NCI-H526 treated with DMSO at 0.1 percent for 48 hours (cell line): ENCODE measurements around the gene USP47.

Experiments
- DNase-seq: peaks from one replicate; lab custom pipeline; 2025; lab: John Stamatoyannopoulos, UW

USP47 gene

DNA sequence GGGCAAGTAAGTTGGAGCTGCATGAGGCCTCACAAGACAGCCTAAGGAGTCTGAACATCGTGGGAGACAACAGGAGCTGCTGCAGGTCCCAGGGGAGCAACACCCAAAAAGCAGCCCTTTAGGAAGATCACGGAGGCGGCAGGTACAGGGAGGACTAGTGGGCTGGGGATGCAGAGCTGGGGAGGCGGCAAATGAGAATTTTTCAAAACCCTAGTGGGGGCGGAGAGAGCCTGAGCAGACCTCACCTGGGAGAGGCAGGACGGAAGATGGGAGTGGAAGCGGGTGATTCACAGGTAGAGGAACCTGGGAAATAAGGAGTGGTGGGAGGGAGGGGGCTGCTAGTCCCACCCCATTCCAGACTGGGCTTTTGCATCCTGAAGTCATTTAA lies 124.6 kb downstream of the USP47 start:
- DNase-seq = no peak

DNA sequence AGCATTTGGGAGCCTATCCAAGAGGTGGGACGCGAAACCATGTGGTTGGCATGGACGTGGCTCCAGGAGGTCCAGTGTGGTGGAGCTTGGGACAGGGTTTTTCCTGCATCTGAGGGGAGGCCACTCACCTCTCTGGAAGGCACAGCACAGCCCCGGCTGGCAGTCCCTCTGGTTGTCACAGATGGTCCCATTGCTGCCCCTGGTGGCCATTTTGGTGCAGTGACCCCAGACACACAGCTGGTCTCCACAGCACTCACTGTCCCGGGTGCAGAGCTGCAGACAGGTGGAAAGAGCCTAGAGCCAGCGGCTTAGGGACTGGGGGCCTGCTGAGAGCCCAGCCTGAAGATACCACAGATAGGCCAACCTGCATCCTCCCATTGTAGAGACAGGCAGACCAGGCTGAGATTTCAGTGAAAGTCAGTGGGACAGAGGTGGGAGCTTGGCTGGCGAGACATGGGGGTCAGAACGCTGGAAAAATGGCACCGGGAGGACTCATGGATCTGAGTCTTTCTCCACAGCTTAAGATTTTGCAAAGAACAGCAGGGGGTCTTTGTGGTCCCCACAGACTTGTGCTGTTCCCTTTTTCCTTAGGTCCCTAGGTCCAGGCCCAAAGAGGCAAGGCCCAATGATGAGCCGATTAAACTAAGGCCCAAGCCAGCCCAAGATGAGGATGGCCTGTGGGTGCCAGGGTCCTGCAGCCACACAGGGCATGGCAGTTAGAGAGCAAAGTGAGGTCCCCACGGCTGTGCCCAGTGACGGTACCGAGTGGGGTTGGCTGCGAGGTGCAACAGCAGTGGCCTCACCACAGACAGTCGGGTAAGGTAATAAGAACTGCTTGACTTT lies 125.3 kb downstream of the USP47 start:
- peak; percentile 28 for DNase-seq

DNA sequence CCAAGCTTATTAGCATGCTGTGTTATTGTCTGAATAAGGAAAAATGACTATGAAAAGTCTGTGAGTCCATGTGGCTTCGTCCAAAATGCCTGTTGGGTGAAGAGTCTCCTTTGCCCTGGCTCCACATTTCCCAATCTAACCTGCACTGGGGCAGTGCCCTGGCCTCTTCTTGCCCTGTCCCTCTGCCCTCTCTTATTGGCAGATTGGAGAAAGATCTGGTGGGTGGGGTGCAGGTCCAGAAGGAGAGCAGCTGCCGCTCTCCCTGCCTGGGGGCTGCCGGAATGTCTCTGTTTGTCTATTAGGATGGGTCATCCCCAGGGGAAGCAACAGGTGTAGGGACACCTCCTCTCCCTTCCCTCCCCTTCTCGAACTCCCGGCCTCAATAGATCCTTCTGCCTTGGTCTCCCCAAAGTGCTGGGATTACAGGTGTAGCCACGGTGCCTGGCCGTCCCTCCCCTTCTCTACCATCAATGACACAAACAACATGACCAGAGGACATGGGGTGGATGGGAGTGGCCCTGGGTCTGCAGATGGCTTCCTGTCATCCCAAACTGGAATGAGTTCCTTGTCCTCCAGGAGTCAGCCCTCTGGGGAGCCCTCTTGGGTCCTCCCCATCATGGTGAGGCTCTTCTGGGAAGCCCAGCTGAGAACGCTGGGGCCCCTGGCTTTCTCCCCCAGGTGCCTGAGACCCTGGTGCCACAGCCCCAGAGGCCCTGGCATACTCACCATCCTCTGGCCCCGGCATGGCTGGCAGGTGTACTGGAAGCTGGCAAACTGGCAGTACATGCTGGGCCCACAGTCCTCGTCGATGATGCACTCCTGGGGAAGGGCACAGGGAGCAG lies 126.1 kb downstream of the USP47 start:
- no peak for DNase-seq

DNA sequence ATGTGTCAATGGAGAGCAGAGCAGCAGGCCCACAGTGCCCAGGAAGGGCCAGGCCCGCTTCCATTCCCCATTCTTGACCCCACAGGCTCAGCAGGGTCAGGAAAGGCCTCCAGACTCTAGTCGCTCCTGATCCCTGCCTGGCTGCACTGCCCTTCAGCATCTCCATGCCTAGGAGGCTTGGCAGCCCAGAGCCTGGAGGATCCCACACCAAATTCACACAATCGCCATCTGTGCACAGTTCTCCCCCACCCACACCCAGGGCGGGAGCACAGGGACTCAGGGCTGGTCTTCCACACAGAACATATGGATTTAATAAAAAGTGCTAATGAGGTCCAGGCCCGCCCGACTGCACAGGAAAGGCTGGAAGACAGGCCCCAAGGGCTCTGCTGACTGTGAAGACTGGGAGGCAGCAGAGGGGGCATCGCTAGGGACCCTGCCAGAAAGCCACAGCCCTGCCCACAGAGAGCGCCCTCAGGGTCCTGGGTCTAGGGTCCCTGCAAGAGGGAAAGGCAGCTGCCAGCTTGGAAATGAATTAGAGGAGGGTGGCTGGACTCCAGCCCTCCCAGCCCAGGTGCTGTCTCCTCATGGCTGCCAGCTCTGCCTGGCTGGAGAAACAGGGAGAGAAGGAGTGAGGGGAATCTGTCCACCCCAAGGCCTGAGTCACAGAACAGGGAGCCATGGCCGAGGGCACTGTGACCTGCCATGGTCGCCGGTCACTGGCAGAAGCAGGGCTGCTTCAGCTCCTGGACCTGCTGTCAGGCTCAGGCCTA lies 126.9 kb downstream of the USP47 start:
- no peak for DNase-seq

DNA sequence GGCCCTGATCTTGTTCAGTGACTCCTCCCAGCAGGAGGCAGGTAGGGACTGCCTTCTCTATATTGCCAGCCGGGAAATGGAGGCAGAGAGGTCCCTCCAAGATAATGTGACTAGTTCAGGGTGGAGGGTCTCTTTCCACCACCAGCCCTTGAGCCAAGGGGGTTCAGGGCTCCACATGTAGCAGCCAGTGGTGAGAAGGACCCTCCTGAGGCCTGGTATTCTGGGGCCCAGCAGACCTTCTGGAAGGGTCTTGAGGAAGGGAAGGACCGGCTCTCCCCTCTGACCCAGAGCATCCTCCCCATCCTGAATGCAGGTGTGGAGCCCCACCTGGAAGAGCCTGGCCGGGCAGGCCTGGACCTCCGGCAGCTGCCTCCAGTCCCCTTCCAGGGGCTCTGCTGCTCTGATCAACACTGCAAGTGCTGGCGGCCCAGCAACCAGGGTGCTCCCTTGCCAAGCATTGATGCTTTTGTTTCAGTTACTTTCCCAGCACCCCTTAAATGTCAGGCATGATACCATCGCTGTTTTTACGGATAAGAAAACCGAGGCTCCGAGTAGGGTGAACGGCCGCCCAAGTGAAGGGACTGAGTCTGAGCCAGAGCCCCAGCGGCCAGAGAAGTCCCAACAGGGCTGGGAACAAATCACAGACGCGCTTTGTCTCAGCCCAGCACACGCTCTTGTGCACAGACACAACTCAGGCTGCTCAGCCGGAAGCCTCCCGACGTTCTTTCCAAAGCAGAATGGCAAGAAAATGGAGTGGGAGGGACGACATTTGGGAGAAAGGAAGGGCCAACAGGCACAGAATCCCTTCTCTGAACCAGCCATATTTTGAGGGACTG lies 127.8 kb downstream of the USP47 start:
- no peak for DNase-seq

DNA sequence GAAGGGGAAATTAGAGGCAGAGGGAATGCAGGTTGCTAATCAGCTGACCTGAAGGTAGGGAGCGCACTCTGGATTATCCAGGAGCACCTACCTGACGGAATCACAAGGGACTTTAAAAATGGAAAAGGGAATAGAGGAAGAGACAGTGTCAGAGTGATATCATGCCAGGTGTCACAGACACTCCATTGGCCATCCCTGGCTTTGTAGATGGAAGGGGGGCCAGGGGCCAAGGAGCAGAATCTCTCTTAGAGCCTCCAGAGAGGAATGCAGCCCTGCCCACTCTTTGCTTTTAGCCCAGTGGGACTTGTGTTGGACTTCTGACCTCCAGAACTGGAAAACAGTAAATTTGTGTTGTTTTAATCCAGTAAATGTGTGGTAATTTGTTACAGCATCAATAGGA lies 128.8 kb downstream of the USP47 start:
- DNase-seq = no peak

DNA sequence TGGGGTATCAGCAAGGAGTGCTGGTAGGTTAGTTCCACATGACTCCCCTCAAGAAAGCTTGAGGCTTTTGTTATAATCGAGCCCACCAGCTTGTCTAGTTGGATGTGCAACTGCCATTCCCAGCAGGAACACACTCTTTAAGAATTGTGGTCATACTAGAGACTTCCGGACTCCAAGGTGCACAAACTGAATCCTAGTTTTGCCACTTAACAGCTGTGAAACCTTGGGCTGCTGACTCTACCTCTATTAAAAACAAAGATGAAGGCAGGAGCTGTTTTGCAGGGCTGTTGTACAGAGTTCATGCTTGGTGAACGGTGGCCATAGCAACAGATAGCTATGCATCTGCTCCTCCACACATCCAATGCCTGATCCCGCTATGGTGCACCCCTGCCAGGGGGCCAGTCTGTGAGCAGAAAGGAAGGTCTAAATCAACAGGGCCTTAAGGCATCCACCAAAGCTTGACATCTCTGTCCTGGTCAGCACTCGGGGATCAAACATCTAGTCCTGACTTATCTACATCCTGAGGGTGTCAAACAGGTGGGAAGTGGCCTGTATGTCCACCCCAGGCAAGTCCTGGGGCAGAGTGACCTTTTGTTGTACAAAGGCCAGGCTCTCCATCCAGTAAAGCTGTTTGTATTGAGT lies 130.3 kb downstream of the USP47 start:
- DNase-seq = no peak

DNA sequence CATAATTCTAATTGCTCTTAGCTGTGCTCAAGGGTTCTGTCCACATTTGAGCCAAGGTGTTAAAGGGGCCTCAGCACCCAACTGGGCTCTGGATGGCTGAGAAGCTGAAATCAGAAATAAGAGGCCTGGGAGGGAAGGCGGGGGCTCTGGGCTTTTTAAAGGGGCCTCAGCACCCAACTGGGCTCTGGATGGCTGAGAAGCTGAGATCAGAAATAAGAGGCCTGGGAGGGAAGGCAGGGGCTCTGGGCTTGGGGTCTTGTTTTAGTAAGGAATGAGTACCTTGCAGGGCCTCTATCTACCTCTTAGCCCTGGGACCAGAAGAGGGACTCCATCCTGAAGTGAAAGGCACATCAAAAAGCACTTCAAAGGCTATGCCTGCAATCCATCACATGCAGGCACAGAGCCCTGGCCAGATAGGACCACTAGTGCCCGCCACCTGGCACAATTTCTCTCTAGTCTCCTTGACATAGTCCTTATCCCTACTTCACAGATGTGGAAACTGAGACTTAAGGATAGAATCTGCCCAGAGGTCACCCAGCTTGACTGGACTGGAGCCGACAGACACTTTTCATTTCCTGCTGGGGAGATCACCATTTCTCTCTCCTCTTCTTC lies 131.1 kb downstream of the USP47 start:
- DNase-seq = no peak

DNA sequence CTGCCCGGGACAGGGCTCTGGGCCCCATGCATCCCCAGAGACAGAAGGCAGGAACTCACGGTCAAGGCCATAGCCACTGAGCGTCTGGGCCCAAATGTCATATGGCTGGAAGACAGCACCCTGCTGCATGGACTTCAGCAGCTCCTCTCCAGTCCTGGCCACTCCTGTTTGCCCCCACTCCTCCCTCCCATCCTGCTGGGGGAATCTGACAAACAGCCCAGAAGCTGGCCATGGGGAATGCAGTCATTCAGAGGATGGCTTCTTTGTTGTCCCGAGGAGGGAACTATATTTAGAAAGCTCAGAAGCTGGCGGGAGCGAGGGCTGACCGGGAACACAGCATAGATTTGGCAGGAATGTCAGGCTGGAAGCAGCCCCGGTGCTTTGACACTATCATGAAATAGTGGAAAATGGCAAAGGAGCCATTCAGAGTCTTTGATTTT lies 131.6 kb downstream of the USP47 start:
- DNase-seq = no peak

DNA sequence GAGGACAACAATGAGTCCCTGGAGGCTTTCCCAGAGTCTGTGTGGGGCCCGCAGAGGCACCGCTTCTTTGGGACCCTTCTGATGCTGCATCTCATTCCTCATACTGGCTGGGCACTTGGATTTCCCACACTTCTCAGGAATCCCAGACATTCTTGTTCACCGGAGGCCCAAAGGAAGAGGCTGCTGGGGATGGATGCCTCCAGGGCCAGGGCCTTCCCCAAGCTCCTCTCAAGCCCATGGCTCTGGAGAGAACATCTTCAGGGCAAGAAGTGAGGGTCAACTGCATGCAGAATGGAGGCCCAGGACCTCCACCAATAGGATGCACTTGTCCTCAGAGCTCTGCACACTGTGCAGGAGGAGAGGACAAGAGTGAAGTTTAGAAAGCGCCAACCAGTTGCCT lies 132.1 kb downstream of the USP47 start:
- no peak for DNase-seq

DNA sequence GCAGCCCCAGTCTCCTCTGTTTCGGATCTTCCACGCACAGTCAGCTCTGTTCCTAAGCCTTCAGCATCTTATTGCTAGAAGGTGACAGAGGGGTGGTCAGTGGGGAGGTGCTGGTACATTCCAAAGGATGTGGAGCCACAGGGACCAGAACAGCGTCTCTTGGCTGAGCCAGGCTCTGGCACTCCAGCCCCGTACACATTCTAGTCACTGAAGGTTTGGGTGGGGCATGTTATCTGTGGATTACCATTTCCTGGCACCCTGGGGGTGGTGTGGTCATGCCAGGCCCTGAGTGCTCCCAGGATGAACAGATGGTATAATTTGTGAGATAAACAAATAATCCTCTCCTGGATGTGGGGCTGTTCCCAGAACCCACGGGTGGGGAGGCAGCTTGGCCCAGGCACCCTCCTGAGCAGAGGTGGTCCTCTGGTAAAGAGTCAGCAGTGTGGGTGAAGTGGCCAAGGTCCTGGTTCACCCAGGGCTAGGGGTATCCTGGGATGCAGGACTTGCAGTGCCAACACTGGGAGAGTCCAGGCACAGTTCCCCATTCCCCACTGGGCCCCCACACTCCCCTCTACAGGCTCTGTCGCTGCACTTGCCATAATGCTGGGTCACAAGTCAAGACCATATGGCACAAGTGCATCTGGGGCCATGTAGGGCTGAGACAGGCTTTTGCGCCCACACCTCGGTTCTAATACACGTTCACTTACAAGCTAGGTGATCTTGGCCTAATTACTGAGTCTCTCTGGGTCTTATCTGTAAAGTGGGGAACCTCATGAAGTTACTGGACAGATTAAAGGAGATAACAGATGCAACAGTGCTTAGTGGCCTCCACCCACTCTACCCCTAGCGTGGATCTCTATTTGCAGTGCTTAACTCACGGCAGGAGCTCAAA lies 133.7 kb downstream of the USP47 start:
- DNase-seq = no peak

DNA sequence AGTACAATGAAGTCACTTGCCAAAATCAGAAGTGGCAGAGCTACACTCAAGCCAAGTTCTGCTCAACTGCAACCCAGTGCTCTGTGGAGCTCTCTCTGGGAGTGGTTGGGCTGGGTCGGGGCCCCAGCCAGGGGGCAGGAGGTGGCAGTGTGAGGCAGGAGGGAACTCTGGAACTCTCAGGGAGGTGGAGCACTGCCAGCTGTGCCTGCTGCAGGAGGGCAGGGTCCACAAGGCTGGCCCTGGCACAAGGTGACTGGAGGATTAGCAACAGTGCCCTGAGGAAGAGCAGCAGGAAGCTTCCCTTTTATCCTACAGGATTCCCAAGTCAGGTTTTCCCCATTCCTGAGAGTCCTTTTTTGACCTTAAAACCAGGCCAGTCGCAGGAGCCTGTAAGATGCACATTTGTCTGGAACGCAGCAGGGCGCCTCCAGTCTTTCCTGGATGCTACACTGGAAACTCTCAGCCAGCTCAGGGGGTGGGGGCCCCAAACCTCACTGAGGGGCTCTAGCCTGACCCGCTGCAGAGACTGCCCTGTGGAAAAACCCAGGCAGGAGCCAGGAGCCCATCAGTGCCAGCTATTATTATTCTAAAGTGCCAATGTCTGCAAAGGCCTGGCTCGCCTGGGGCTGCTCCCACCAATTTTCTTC lies 134.8 kb downstream of the USP47 start:
- DNase-seq = no peak

DNA sequence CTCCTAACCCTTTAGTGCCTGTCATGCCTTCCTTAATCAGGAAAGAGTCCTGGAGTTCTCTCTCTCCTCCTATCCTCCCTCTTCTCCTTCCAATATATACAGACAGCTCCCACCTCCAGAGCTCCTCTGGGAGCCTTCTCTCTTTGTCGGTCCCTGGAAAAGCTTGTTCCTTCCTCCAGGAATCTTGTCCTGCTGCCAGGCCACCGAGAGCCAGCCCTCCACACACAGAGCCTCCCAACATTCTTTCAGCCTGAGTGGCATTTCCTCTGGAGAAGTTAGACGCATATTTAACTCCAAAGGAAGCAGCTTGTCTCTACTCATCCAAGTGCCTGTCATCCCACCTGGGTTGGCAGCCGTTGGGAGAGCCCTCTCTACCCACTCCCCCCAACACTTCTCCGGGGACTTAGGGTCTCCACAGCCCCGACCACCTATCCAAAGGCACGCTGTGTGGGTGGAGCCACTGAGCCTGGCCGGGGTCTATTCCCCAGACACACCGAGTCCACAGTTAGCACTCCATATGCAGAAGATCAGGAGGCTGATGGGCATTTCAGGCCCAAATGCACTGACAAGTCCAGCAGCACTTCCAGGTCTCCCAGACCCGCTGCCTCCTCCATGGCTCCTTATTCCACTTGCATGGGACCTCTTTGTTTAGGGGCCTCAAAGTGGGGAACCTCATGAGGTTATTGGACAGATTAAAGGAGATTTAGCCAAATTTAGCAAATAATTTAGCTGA lies 135.6 kb downstream of the USP47 start:
- no peak for DNase-seq

DNA sequence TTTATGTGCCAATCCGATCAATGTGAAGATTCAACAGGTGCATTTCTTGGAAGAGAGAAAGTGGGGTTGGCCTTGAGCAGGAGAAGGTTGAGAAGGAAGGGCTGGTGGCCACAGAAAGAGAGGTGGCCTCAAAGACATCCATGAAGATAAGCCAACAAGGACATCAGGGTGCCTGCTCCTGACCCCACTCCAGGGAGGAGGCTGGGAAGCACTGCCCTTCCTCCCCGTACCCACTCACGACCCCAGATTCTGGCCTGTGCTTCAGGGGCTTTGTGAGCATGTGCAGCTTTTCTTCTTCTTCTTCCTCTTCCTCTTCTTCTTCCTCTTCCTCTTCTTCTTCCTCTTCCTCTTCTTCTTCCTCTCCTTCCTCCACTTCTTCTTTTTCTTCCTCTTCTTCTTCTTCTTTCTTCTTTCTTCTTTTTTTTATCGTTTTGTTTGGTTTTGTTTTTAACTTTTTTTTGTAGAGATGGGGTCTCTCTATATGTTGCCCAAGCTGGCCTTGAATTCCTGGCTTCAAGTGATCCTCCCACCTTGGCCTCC lies 136.4 kb downstream of the USP47 start:
- DNase-seq = no peak

DNA sequence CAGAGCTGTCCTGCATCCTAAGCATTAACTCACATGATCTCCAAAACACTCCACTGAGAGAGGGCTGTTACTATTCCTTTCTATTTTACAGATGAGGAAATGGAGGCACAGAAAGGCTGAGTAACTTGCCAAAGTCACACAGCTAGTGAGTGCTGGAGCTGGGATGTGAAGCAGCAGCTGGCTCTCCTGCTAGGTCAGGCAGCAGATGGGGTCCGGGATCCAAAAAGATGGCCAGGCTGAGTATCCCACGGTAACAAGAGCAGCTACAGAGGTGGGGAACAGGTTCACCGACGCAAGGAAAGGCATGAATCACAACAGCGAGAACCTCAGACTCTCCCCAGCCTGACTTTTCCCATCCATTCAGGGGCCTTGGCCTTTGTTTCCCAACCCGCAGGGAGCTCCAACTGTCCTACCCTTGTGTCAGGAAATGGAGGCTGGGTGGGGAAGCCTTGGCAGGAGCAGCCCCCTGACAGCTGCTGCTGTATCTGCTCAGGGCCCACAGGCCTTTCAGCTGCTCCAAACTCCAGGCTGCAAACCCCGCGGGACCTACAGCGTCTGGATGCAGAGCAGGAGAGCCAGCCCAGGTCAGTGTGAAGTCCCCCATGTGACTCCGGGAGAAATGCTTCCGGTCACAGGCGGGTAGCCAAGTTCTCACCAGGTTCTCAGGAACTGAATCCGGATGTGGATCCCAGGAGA lies 137.2 kb downstream of the USP47 start:
- no peak for DNase-seq

DNA sequence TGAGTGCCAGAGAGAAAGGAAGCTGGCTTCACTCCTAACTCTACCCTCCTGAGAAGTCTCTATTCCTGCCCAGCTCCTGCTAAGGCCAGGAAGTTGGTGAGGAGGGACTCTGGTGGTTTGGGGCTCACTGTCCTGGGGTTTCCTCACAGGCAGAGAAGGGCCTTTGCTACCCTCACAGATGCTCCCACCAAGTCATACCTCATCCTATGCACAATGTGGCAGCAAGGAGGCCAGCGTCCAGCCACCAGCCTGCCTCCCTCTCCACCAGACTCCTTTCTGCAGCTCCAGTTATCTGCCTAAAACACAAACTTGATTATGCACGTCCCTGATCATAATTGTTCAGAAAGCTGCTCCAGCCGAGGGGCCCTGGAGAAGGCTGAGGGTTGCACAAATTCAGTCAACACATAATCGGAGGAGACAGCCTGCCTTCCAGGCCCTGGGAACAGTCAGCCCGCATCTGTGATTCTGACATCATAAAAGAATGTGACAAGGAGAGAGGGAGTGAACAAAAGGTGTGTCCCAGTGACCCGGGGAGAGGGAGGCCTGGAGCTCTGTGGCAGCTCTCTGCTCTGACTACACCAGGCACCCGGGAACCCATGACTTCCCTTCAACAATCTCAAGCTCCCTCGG lies 137.8 kb downstream of the USP47 start:
- DNase-seq = no peak

DNA sequence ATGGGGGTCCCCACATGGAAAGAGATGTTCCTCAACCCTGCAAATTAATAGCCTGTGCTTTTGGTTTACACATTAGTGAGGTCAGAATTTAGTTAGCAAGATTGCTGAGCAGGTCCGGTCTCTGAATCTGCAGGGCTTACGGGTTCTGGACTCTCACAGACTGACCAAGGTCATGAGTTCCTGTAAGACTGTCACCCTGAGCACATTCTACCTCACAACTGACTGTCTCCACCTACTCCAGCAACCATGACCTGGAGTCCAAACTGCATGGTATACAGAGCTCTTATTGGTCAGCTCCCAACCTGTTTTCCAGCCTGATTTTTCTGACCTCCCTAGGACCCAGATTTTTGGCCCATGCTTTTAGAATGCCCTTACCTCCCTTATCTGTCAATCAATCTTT lies 138.4 kb downstream of the USP47 start:
- no peak for DNase-seq
